GM12878 (cell line): ENCODE measurements around the gene CRTC2. TPM values are rescaled to one million over a fixed set of nuclear protein-coding genes. Genes with fewer than 3 reads are reported as not detected.

Experiments
- ATAC-seq: fragments of 200-7000 bp; cut with Tn5 transposase; 3 replicates; pipeline ENCODE4 v1.9.1; 2020; ENCODE audit warnings: mild to moderate bottlenecking, moderate library complexity
- BruUV-seq: library from RNA; stranded (reverse); fragments of 400-500 nt; replicated peaks from 2 replicates; lab custom pipeline; 2021; lab: Mats Ljungman, UMichigan
- CTCF ChIA-PET: fragments of 300-600 bp; sonication (Branson Sonifier 250); formaldehyde crosslinking; extraction: SDS; loops from one replicate; lab custom pipeline; 2021; ENCODE audit warnings: inconsistent platforms; lab: Yijun Ruan, JAX
- POLR2A ChIA-PET: fragments of 350-600 bp; formaldehyde crosslinking; extraction: SDS; loops from one replicate; lab custom pipeline; 2021; ENCODE audit warnings: inconsistent platforms; lab: Charles Lee
- RAD21 ChIA-PET: fragments of 300-600 bp; sonication (Branson Sonifier 250); formaldehyde crosslinking; loops from one replicate; lab custom pipeline; 2023; ENCODE audit warnings: antibody characterized with exemption; ENCODE audit not compliant: unreplicated experiment; lab: Charles Lee
- SMC1A ChIA-PET: fragments of 300-600 bp; sonication (Branson Sonifier 250); formaldehyde crosslinking; loops from one replicate; lab custom pipeline; 2023; ENCODE audit not compliant: unreplicated experiment, uncharacterized antibody; lab: Charles Lee
- DNase-seq: peaks from one replicate; pipeline ENCODE4 v3.0.0-alpha.2; 2011; ENCODE audit warnings: low read depth, low spot score
- FAIRE-seq: peaks from 3 replicates; lab custom pipeline; 2011; peaks lifted over from hg19 to GRCh38; lab: Jason Lieb, UNC
- H2AFZ ChIP-seq: 2 replicates; pipeline ENCODE4 v1.6.0; 2011; ENCODE audit warnings: low read depth, low read length, control low read depth; ENCODE audit not compliant: control insufficient read depth
- H3K27ac ChIP-seq: 2 replicates; pipeline ENCODE4 v1.5.1; 2011; ENCODE audit warnings: control low read depth; ENCODE audit not compliant: control insufficient read depth, insufficient read depth
- H3K27me3 ChIP-seq, 2 experiments: replicated peaks in 1 of 2; 2 replicates each; pipeline versions ENCODE4 v1.6.0 to v1.6.1; 2011; ENCODE audit warnings: low read length in 1 of 2; ENCODE audit not compliant: control insufficient read depth in 2 of 2, insufficient read depth in 2 of 2
- H3K36me3 ChIP-seq, 2 experiments: 2 replicates each; pipeline ENCODE4 v1.5.1; 2011; ENCODE audit warnings: low read length in 1 of 2; ENCODE audit not compliant: control insufficient read depth in 2 of 2, insufficient read depth in 2 of 2
- H3K4me1 ChIP-seq: 2 replicates; pipeline ENCODE4 v1.6.1; 2011; ENCODE audit warnings: mild to moderate bottlenecking, low read length, moderate library complexity, mixed read lengths; ENCODE audit not compliant: control insufficient read depth, insufficient read depth
- H3K4me2 ChIP-seq: 2 replicates; pipeline ENCODE4 v1.6.0; 2011; ENCODE audit warnings: control low read depth; ENCODE audit not compliant: control insufficient read depth, insufficient read depth
- H3K4me3 ChIP-seq: fragments of 200-600 bp; sonication (generic); 2 replicates; pipeline ENCODE4 v1.5.1; 2016
- H3K79me2 ChIP-seq: 2 replicates; pipeline ENCODE4 v1.6.0; 2011; ENCODE audit warnings: low read length; ENCODE audit not compliant: control insufficient read depth, insufficient read depth
- H3K9ac ChIP-seq: 2 replicates; pipeline ENCODE4 v1.8.0; 2011; ENCODE audit warnings: low read length, control low read depth, mixed read lengths; ENCODE audit not compliant: control insufficient read depth, insufficient read depth
- H3K9me3 ChIP-seq: replicated peaks from 3 replicates; pipeline ENCODE4 v1.5.1; 2011; ENCODE audit warnings: mild to moderate bottlenecking, low read length; ENCODE audit not compliant: control insufficient read depth, insufficient read depth
- H4K20me1 ChIP-seq: 2 replicates; pipeline ENCODE4 v1.6.0; 2011; ENCODE audit not compliant: control insufficient read depth, insufficient read depth
- ATF7 ChIP-seq: fragments of 450-650 bp; IDR thresholded peaks from 2 replicates; pipeline ENCODE4 v1.6.1; 2016; ENCODE audit warnings: low read depth, mild to moderate bottlenecking
- FOS ChIP-seq: IDR thresholded peaks from 3 replicates; pipeline ENCODE4 v1.6.1; 2011; ENCODE audit warnings: borderline replicate concordance; ENCODE audit not compliant: insufficient read length; ENCODE audit errors: extremely low read depth
- GABPA ChIP-seq: IDR thresholded peaks from 2 replicates; pipeline ENCODE4 v1.6.1; 2014; ENCODE audit warnings: antibody characterized with exemption, low read depth, mild to moderate bottlenecking, inconsistent platforms
- IKZF2 ChIP-seq, 2 experiments: fragments of 450-650 bp; IDR thresholded peaks; 2 replicates each; pipeline ENCODE4 v1.6.1; 2017; ENCODE audit warnings: mild to moderate bottlenecking in 2 of 2, moderate library complexity in 2 of 2
- PAX8 ChIP-seq: fragments of 450-650 bp; IDR thresholded peaks from 2 replicates; pipeline ENCODE4 v1.6.1; 2017; ENCODE audit warnings: mild to moderate bottlenecking, moderate library complexity
- SUZ12 ChIP-seq: fragments of 200-600 bp; sonication (generic); IDR thresholded peaks from one replicate; pipeline ENCODE4 v1.6.1; 2018; ENCODE audit warnings: antibody characterized with exemption, mild to moderate bottlenecking; ENCODE audit not compliant: unreplicated experiment
- TAF1 ChIP-seq: IDR thresholded peaks from 2 replicates; pipeline ENCODE4 v1.6.1; 2011; ENCODE audit warnings: mild to moderate bottlenecking, low read depth, low read length, borderline replicate concordance
- TCF3 ChIP-seq: IDR thresholded peaks from 2 replicates; pipeline ENCODE4 v1.6.1; 2012; ENCODE audit warnings: low read depth, mild to moderate bottlenecking, low read length, borderline replicate concordance; ENCODE audit not compliant: insufficient read depth
- ZNF207 ChIP-seq: fragments of 450-650 bp; IDR thresholded peaks from 2 replicates; pipeline ENCODE4 v1.6.1; 2014; ENCODE audit warnings: antibody characterized with exemption, mild to moderate bottlenecking, borderline replicate concordance
- ZNF217 ChIP-seq: fragments of 450-650 bp; IDR thresholded peaks from 2 replicates; pipeline ENCODE4 v1.6.1; 2017; ENCODE audit warnings: antibody characterized with exemption, mild to moderate bottlenecking
- WGBS: methylation state at CpG from one replicate; pipeline ENCODE4 v1.1.6; 2016; ENCODE audit warnings: low lambda C conversion rate; ENCODE audit not compliant: insufficient replicate concordance, insufficient coverage; ENCODE audit errors: missing lambda C conversion rate; 5-methylcytosine and 5-hydroxymethylcytosine counted together
- in situ Hi-C: fragments of 300-500 bp; cut with MboI; formaldehyde crosslinking; loops from 9 replicates; pipeline ENCODE4 v1.14.3; 2018; ENCODE audit warnings: mixed read lengths
- intact Hi-C: fragments of 100-400 bp; cut with micrococcal nuclease; formaldehyde crosslinking; loops from one replicate; pipeline ENCODE4 v1.14.2; 2022; ENCODE audit not compliant: unreplicated experiment
- polyA plus RNA-seq, 11 experiments: library from polyadenylated mRNA; depleted of rRNA in 4 of 11; unstranded in 6 of 11; stranded (reverse) in 5 of 11; fragments of >200 nt; fragmentation: Nextera tagmentation in 4 of 11; fragmentation: Illumina TruSeq in 1 of 11; extraction: Ambion mirVana in 4 of 11; extraction: Trizol in 1 of 11; gene quantifications; 1 replicate in 1 of 11; 2 replicates in 10 of 11; pipeline versions ENCODE4 v1.2.1 to v1.2.3, GENCODE V29; 2011 to 2016; ENCODE audit warnings: inconsistent platforms in 2 of 11, missing spikeins in 2 of 11, low read depth in 1 of 11
- total RNA-seq, 4 experiments: library from RNA; depleted of rRNA in 3 of 4; stranded (reverse); fragments of >200 nt in 3 of 4; fragmentation: Illumina TruSeq in 1 of 4; extraction: Trizol in 1 of 4; gene quantifications; 2 replicates each; pipeline versions ENCODE4 v1.2.1 to v1.2.3, GENCODE V29; 2013 to 2021
- TF ChIP-seq, protein P1 (sequence below), 3 experiments: IDR thresholded peaks in 2 of 3; conservative IDR thresholded peaks in 1 of 3; 2 replicates each; pipeline ENCODE4 v1.5.1; 2011; ENCODE audit warnings: low read depth in 3 of 3, low read length in 3 of 3, mild to moderate bottlenecking in 3 of 3, control low read depth in 2 of 3, moderate library complexity in 2 of 3, inconsistent platforms in 1 of 3, mixed read lengths in 1 of 3; ENCODE audit not compliant: control insufficient read depth in 2 of 3, insufficient read depth in 1 of 3; ENCODE audit errors: extremely low read depth in 1 of 3
- TF ChIP-seq, protein P2 (sequence below): IDR thresholded peaks from 2 replicates; pipeline ENCODE4 v1.6.1; 2012; ENCODE audit warnings: low read length, inconsistent platforms
- TF ChIP-seq, protein P3 (sequence below): IDR thresholded peaks from 2 replicates; pipeline ENCODE4 v1.6.1; 2012; ENCODE audit warnings: low read depth, low read length, improper control_type of control experiment
- TF ChIP-seq, protein P4 (sequence below): fragments of 450-650 bp; IDR thresholded peaks from 2 replicates; pipeline ENCODE4 v1.6.1; 2017; ENCODE audit warnings: mild to moderate bottlenecking
- TF ChIP-seq, protein P5 (sequence below): IDR thresholded peaks from 2 replicates; pipeline ENCODE4 v1.6.1; 2012; ENCODE audit warnings: low read depth, low read length, improper control_type of control experiment
- TF ChIP-seq, protein P6 (sequence below): fragments of 450-650 bp; conservative IDR thresholded peaks from 2 replicates; pipeline ENCODE4 v1.6.1; 2017; ENCODE audit warnings: mild to moderate bottlenecking, moderate library complexity

Gene CRTC2
- total and polyA plus RNA-seq, 10 of the 15 experiments (the other 5 are each of a cell fraction or from before 2014, with no cell fraction given), result 5.1 to 57.9 (median 32.7) TPM

GRCh38 chr1:153960206-153960605, 1.8 kb upstream of the CRTC2 start:
- H4K20me1 ChIP-seq, result peaks cover 5% of the 10 kb centered on the region; the same call in 1 of the 2 replicates
- ChIA-PET RAD21 (interaction anchor here (1.6 to 2.0 kb wide), 2 partner anchors 16 to 39 kb away, joined by 3 to 4 read pairs; no protein-coding TSS in a partner anchor), SMC1A (no interaction called here), POLR2A (interaction anchor here (0.5 to 10.0 kb wide), 4 partner anchors 16 to 648 kb away, joined by 3 to 132 read pairs (median 3); partner anchors contain the start of genes JTB and UBAP2L), CTCF (no interaction called here)
- no peak overlapping the region for H3K27ac ChIP-seq
- no TSS peak for BruUV-seq
- intact Hi-C loops (no loop called here), in situ Hi-C loops (no loop called here)
- H3K4me3 ChIP-seq, result no peak overlapping the region
- WGBS, result 92% methylated on average over 10 of the region's 11 CpGs
- peaks cover 69% of the 10 kb centered on the region for H3K79me2 ChIP-seq
- no peak overlapping the region for H3K4me2 ChIP-seq
- H3K9me3 ChIP-seq, result no peaks in the 10 kb centered on the region
- no peaks in the 10 kb centered on the region for H3K27me3 ChIP-seq
- peaks cover 11% of the 10 kb centered on the region; the same call in 1 of the 2 replicates for H3K4me1 ChIP-seq
- H3K9ac ChIP-seq, result no peak overlapping the region
- FAIRE-seq (no peak), ATAC-seq (no peak), DNase-seq (no peak)
- no peak overlapping the region for H2AFZ ChIP-seq
- H3K36me3 ChIP-seq, result peaks cover 9 to 15% of the 10 kb centered on the region in 2 experiments
- TF ChIP-seq, protein P1, sequence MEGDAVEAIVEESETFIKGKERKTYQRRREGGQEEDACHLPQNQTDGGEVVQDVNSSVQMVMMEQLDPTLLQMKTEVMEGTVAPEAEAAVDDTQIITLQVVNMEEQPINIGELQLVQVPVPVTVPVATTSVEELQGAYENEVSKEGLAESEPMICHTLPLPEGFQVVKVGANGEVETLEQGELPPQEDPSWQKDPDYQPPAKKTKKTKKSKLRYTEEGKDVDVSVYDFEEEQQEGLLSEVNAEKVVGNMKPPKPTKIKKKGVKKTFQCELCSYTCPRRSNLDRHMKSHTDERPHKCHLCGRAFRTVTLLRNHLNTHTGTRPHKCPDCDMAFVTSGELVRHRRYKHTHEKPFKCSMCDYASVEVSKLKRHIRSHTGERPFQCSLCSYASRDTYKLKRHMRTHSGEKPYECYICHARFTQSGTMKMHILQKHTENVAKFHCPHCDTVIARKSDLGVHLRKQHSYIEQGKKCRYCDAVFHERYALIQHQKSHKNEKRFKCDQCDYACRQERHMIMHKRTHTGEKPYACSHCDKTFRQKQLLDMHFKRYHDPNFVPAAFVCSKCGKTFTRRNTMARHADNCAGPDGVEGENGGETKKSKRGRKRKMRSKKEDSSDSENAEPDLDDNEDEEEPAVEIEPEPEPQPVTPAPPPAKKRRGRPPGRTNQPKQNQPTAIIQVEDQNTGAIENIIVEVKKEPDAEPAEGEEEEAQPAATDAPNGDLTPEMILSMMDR (IDR thresholded peaks at IDR 0.05 in 2 of 3, conservative IDR thresholded peaks at IDR 0.05 in 1 of 3; ENCODE audit: control insufficient read depth in 2 of 3, extremely low read depth in 1 of 3, insufficient read depth in 1 of 3, low read depth in 3 of 3, low read length in 3 of 3), result no peak
- TF ChIP-seq, protein P2, sequence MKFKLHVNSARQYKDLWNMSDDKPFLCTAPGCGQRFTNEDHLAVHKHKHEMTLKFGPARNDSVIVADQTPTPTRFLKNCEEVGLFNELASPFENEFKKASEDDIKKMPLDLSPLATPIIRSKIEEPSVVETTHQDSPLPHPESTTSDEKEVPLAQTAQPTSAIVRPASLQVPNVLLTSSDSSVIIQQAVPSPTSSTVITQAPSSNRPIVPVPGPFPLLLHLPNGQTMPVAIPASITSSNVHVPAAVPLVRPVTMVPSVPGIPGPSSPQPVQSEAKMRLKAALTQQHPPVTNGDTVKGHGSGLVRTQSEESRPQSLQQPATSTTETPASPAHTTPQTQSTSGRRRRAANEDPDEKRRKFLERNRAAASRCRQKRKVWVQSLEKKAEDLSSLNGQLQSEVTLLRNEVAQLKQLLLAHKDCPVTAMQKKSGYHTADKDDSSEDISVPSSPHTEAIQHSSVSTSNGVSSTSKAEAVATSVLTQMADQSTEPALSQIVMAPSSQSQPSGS, result no peak
- TF ChIP-seq PAX8, result no peak
- TF ChIP-seq, protein P3, sequence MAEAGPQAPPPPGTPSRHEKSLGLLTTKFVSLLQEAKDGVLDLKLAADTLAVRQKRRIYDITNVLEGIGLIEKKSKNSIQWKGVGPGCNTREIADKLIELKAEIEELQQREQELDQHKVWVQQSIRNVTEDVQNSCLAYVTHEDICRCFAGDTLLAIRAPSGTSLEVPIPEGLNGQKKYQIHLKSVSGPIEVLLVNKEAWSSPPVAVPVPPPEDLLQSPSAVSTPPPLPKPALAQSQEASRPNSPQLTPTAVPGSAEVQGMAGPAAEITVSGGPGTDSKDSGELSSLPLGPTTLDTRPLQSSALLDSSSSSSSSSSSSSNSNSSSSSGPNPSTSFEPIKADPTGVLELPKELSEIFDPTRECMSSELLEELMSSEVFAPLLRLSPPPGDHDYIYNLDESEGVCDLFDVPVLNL, result no peak
- TF ChIP-seq GABPA, result no peak
- TF ChIP-seq, protein P4, sequence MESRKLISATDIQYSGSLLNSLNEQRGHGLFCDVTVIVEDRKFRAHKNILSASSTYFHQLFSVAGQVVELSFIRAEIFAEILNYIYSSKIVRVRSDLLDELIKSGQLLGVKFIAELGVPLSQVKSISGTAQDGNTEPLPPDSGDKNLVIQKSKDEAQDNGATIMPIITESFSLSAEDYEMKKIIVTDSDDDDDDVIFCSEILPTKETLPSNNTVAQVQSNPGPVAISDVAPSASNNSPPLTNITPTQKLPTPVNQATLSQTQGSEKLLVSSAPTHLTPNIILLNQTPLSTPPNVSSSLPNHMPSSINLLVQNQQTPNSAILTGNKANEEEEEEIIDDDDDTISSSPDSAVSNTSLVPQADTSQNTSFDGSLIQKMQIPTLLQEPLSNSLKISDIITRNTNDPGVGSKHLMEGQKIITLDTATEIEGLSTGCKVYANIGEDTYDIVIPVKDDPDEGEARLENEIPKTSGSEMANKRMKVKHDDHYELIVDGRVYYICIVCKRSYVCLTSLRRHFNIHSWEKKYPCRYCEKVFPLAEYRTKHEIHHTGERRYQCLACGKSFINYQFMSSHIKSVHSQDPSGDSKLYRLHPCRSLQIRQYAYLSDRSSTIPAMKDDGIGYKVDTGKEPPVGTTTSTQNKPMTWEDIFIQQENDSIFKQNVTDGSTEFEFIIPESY, result no peak
- no peak for TF ChIP-seq TCF3
- no peak for TF ChIP-seq FOS
- TF ChIP-seq ZNF217, result no peak
- TF ChIP-seq TAF1, result no peak
- TF ChIP-seq ZNF207, result no peak
- TF ChIP-seq, protein P5, sequence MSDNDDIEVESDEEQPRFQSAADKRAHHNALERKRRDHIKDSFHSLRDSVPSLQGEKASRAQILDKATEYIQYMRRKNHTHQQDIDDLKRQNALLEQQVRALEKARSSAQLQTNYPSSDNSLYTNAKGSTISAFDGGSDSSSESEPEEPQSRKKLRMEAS, result no peak
- no peak for TF ChIP-seq ATF7
- TF ChIP-seq IKZF2 (IDR thresholded peaks at IDR 0.05), result no peak
- no peak for TF ChIP-seq SUZ12
- TF ChIP-seq, protein P6, sequence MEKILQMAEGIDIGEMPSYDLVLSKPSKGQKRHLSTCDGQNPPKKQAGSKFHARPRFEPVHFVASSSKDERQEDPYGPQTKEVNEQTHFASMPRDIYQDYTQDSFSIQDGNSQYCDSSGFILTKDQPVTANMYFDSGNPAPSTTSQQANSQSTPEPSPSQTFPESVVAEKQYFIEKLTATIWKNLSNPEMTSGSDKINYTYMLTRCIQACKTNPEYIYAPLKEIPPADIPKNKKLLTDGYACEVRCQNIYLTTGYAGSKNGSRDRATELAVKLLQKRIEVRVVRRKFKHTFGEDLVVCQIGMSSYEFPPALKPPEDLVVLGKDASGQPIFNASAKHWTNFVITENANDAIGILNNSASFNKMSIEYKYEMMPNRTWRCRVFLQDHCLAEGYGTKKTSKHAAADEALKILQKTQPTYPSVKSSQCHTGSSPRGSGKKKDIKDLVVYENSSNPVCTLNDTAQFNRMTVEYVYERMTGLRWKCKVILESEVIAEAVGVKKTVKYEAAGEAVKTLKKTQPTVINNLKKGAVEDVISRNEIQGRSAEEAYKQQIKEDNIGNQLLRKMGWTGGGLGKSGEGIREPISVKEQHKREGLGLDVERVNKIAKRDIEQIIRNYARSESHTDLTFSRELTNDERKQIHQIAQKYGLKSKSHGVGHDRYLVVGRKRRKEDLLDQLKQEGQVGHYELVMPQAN, result no peak
